Neuronal stem cell (in vitro differentiated cells): ENCODE data around the gene PRR14.
A peak's percentile ranks its signal among the peaks of the same experiment; 100 is the strongest.

ENCODE experiments used
- DNase-seq: peaks from one replicate; pipeline ENCODE4 v3.0.0-alpha.2; 2013; ENCODE audit warnings: low spot score
- H2AFZ ChIP-seq: one replicate; pipeline ENCODE4 v1.6.1; 2013; ENCODE audit warnings: mild to moderate bottlenecking, low read length, inconsistent platforms
- H2AK5ac ChIP-seq: 2 replicates; pipeline ENCODE4 v1.6.1; 2013; ENCODE audit warnings: low read depth, mild to moderate bottlenecking, inconsistent platforms, low read length, moderate library complexity, mixed read lengths
- H2BK120ac ChIP-seq: 2 replicates; pipeline ENCODE4 v1.6.1; 2013; ENCODE audit warnings: low read depth, mild to moderate bottlenecking, inconsistent platforms, low read length, moderate library complexity, mixed read lengths
- H2BK12ac ChIP-seq: one replicate; pipeline ENCODE4 v1.6.1; 2013; ENCODE audit warnings: low read length, inconsistent platforms
- H2BK15ac ChIP-seq: 2 replicates; pipeline ENCODE4 v1.6.1; 2013; ENCODE audit warnings: mild to moderate bottlenecking, low read length, inconsistent platforms, mixed read lengths
- H2BK5ac ChIP-seq: one replicate; pipeline ENCODE4 v1.6.1; 2013; ENCODE audit warnings: inconsistent platforms, mild to moderate bottlenecking, low read length, moderate library complexity
- H3K14ac ChIP-seq: one replicate; pipeline ENCODE4 v1.6.1; 2013; ENCODE audit warnings: low read length, inconsistent platforms
- H3K18ac ChIP-seq: 2 replicates; pipeline ENCODE4 v1.6.1; 2013; ENCODE audit warnings: low read length, inconsistent platforms
- H3K23ac ChIP-seq: 2 replicates; pipeline ENCODE4 v1.6.1; 2013; ENCODE audit warnings: low read depth, mild to moderate bottlenecking, mixed read lengths, low read length, inconsistent platforms; ENCODE audit not compliant: poor library complexity
- H3K27ac ChIP-seq: replicated peaks from 3 replicates; pipeline ENCODE4 v1.5.1; 2013; ENCODE audit warnings: low read length, inconsistent platforms
- H3K27me3 ChIP-seq, 3 experiments: 2 replicates each; pipeline ENCODE4 v1.6.1; 2013; ENCODE audit warnings: low read length in 3 of 3, mild to moderate bottlenecking in 2 of 3, inconsistent platforms in 1 of 3, low read depth in 1 of 3, mixed read lengths in 1 of 3, moderate library complexity in 1 of 3; ENCODE audit not compliant: control insufficient read depth in 3 of 3, insufficient read depth in 3 of 3
- H3K36me3 ChIP-seq, 2 donors: replicated peaks in 1 of 2; 2 replicates each; pipeline ENCODE4 v1.6.1; 2013; ENCODE audit warnings: low read length in 2 of 2; ENCODE audit not compliant: control insufficient read depth in 2 of 2, insufficient read depth in 2 of 2
- H3K4ac ChIP-seq: 2 replicates; pipeline ENCODE4 v1.6.1; 2013; ENCODE audit warnings: inconsistent platforms, mild to moderate bottlenecking, low read length, moderate library complexity
- H3K4me1 ChIP-seq, 2 donors: 1 replicate in 1 of 2; 2 replicates in 1 of 2; pipeline ENCODE4 v1.6.1; 2013; ENCODE audit warnings: low read length in 2 of 2, low read depth in 1 of 2; ENCODE audit not compliant: control insufficient read depth in 2 of 2, insufficient read depth in 1 of 2
- H3K4me2 ChIP-seq: one replicate; pipeline ENCODE4 v1.6.1; 2013; ENCODE audit warnings: mild to moderate bottlenecking, low read length, inconsistent platforms; ENCODE audit not compliant: insufficient read depth, poor library complexity, severe bottlenecking
- H3K4me3 ChIP-seq, 2 donors: 2 replicates each; pipeline ENCODE4 v1.5.1; 2013; ENCODE audit warnings: low read length in 2 of 2, mild to moderate bottlenecking in 2 of 2, inconsistent platforms in 1 of 2, moderate library complexity in 1 of 2
- H3K79me1 ChIP-seq: one replicate; pipeline ENCODE4 v1.6.1; 2013; ENCODE audit warnings: low read depth, mild to moderate bottlenecking, inconsistent platforms, low read length, moderate library complexity
- H3K9ac ChIP-seq: one replicate; pipeline ENCODE4 v1.6.1; 2013; ENCODE audit warnings: mild to moderate bottlenecking, low read depth, low read length, inconsistent platforms; ENCODE audit not compliant: poor library complexity
- H3K9me3 ChIP-seq, 2 donors: replicated peaks in 1 of 2; 2 replicates each; pipeline versions ENCODE3 to v1.6.1; 2013; ENCODE audit warnings: low read length in 2 of 2, mild to moderate bottlenecking in 2 of 2, inconsistent platforms in 1 of 2, low read depth in 1 of 2, mixed read lengths in 1 of 2, moderate library complexity in 1 of 2; ENCODE audit not compliant: control insufficient read depth in 2 of 2, insufficient read depth in 1 of 2
- H4K8ac ChIP-seq: one replicate; pipeline ENCODE4 v1.6.1; 2013; ENCODE audit warnings: low read depth, mild to moderate bottlenecking, inconsistent platforms, low read length, moderate library complexity
- H4K91ac ChIP-seq: one replicate; pipeline ENCODE4 v1.6.1; 2013; ENCODE audit warnings: low read length, low read depth, mild to moderate bottlenecking, inconsistent platforms; ENCODE audit not compliant: poor library complexity
- WGBS, 2 donors: extraction: QIAGEN DNeasy Blood & Tissue Kit; methylation state at CpG; one replicate each; pipeline ENCODE4 v1.1.7; 2013; ENCODE audit warnings: missing lambda C conversion rate in 2 of 2, mixed read lengths in 1 of 2; ENCODE audit not compliant: insufficient read length in 2 of 2, insufficient replicate concordance in 1 of 2; ENCODE audit errors: extremely low coverage in 2 of 2; 5-methylcytosine and 5-hydroxymethylcytosine counted together

The PRR14 gene

GRCh38 chr16:30698139-30698815 lies 47.5 kb downstream of the PRR14 start:
- peak overlapping the region; percentile 48 for H3K4me2 ChIP-seq
- peak overlapping the region; percentile 99 for H2BK5ac ChIP-seq
- H2AK5ac ChIP-seq: peak overlapping the region; percentile 99
- peak overlapping the region; percentile 96 to 98 for H3K4me3 ChIP-seq
- H3K4me1 ChIP-seq: peaks cover 5 to 8% of the 10 kb centered on the region in 2 donors
- H4K91ac ChIP-seq: peak overlapping the region; percentile 100
- H3K27me3 ChIP-seq: no peaks in the 10 kb centered on the region
- no CpG with 5 or more reads among the region's 76 CpGs for WGBS, 2 donors
- DNase-seq: peak; percentile 96
- H3K14ac ChIP-seq: peak overlapping the region; percentile 100
- H3K36me3 ChIP-seq: peaks cover 21 to 39% of the 10 kb centered on the region in 2 donors
- H3K9ac ChIP-seq: peak overlapping the region; percentile 100
- peak overlapping the region; percentile 96 for H2BK12ac ChIP-seq
- no peaks in the 10 kb centered on the region for H3K9me3 ChIP-seq
- H3K18ac ChIP-seq: peak overlapping the region; percentile 100
- peak overlapping the region; percentile 100 for H3K4ac ChIP-seq
- peak overlapping the region; percentile 100 for H3K23ac ChIP-seq
- peak overlapping the region; percentile 94 for H2AFZ ChIP-seq
- H2BK15ac ChIP-seq: peak overlapping the region; percentile 84
- peak overlapping the region; percentile 95 for H4K8ac ChIP-seq
- H3K27ac ChIP-seq: peak overlapping the region; percentile 100
- H2BK120ac ChIP-seq: peak overlapping the region; percentile 99
- peaks cover 6% of the 10 kb centered on the region for H3K79me1 ChIP-seq

- peak within 1 kb of the TSS; percentile 96 to 98 for H3K4me3 ChIP-seq
- no peaks in the 10 kb centered on the region for H3K27me3 ChIP-seq
- H3K18ac ChIP-seq: peak within 1 kb of the TSS; percentile 100
- peak within 1 kb of the TSS; percentile 55 for H3K4me2 ChIP-seq
- H3K23ac ChIP-seq: peak within 1 kb of the TSS; percentile 100
- peak within 1 kb of the TSS; percentile 100 for H3K4ac ChIP-seq
- H4K91ac ChIP-seq: peak within 1 kb of the TSS; percentile 100
- peak within 1 kb of the TSS; percentile 84 for H2BK15ac ChIP-seq
- H3K4me1 ChIP-seq: peaks cover 5 to 6% of the 10 kb centered on the region in 2 donors
- DNase-seq: peak; percentile 81
- WGBS, 2 donors: no CpG with 5 or more reads among the region's 57 CpGs
- peak within 1 kb of the TSS; percentile 95 for H4K8ac ChIP-seq
- peak within 1 kb of the TSS; percentile 99 for H2AK5ac ChIP-seq
- H3K9me3 ChIP-seq: no peaks in the 10 kb centered on the region
- peak within 1 kb of the TSS; percentile 100 for H3K9ac ChIP-seq
- H2AFZ ChIP-seq: peak within 1 kb of the TSS; percentile 94
- H3K14ac ChIP-seq: peak within 1 kb of the TSS; percentile 100
- H3K27ac ChIP-seq: peak within 1 kb of the TSS; percentile 100
- H2BK120ac ChIP-seq: peak within 1 kb of the TSS; percentile 99
- peaks cover 23 to 46% of the 10 kb centered on the region in 2 donors for H3K36me3 ChIP-seq
- peaks cover 6% of the 10 kb centered on the region for H3K79me1 ChIP-seq
- H2BK12ac ChIP-seq: peak within 1 kb of the TSS; percentile 96
- peak within 1 kb of the TSS; percentile 99 for H2BK5ac ChIP-seq
Observed at GRCh38 chr16:30698816-30699614, 48.3 kb downstream of the PRR14 start, which contains the start of gene SRCAP. Gene SRCAP, plus strand, starts transcription at chr16:30699171. Its CDS starts 1,654 bp downstream, at chr16:30700825.

- H3K4me2 ChIP-seq: peak overlapping the region; percentile 55
- no peak overlapping the region for H2BK120ac ChIP-seq
Observed at GRCh38 chr16:30699615-30700099, 48.9 kb downstream of the PRR14 start.

More at GRCh38 chr16:30699615-30700099, 48.9 kb downstream of the PRR14 start:
- H2BK15ac ChIP-seq: no peak overlapping the region
- H3K14ac ChIP-seq: no peak overlapping the region
- no peak overlapping the region for H3K27ac ChIP-seq
- no peak overlapping the region for H2AFZ ChIP-seq
- H2BK12ac ChIP-seq: no peak overlapping the region
- no peak overlapping the region for H4K91ac ChIP-seq
- peaks cover 5 to 6% of the 10 kb centered on the region in 2 donors for H3K4me1 ChIP-seq
- H2BK5ac ChIP-seq: no peak overlapping the region
- no peak for DNase-seq
- no peak overlapping the region for H2AK5ac ChIP-seq
- no peaks in the 10 kb centered on the region for H3K27me3 ChIP-seq
- H3K9ac ChIP-seq: no peak overlapping the region
- peaks cover 28 to 52% of the 10 kb centered on the region in 2 donors for H3K36me3 ChIP-seq
- peaks cover 6% of the 10 kb centered on the region for H3K79me1 ChIP-seq
- H3K18ac ChIP-seq: no peak overlapping the region
- no peaks in the 10 kb centered on the region for H3K9me3 ChIP-seq
- no peak overlapping the region for H4K8ac ChIP-seq
- no peak overlapping the region for H3K4ac ChIP-seq
- WGBS, 2 donors: no CpG with 5 or more reads among the region's 8 CpGs
- H3K4me3 ChIP-seq: peak overlapping the region; percentile 96 to 98
- no peak overlapping the region for H3K23ac ChIP-seq
